ENCODE results near the gene NEURL1.

DNA sequence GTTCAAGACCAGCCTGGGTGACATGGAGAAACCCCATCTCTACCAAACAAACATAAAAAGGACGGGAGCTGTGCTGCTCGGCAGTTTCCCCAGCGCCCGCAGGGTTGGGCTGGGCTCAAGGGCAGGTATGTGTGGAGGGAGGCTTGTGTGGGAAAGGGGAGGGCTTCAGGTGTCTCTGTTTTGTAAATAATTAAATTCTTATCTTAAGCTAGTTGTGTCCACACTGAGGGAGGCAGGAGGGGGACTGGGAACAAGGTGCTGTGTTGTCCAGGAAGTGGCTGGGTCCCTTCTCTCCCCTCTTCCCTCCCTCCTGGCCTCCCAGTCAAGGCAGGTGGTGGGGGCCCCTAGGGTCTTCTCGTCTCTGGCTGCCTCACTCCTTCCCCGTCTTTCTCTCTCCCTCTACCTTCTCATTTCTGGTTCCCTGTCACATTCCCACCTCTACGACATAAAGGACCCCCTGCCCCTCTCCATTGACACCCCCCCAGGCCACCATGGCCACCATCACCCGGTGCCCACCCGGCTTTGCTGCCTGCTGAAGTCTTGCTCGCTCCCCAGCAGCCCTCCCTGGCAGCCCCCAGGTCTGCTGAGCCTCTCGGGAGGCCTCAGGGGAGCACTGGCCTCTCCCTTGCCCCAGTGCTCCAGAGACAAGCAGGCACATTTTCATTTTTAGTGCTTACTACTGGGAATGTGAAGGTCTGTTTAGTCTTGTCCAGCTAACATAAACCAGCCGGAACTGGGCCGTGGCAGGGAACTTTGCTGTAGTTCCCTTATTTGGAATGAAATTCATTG lies 19.3 kb downstream of the NEURL1 start:
- TF ChIP-seq YY1 (IDR thresholded peaks at IDR 0.05; ENCODE audit: insufficient read depth, insufficient read length) (no peak), ZNF274 (IDR thresholded peaks at IDR 0.05; ENCODE audit: low read depth, low read length) (no peak), SUZ12 (IDR thresholded peaks at IDR 0.05; ENCODE audit: extremely low read depth, insufficient read depth, insufficient read length) (no peak)
